IMR-90 (cell line): ENCODE measurements around the gene SLC27A6. TPM values are rescaled to one million over a fixed set of nuclear protein-coding genes. Genes with fewer than 3 reads are reported as not detected.

Experiments used
- ATAC-seq: fragments of 200-7000 bp; cut with Tn5 transposase; 2 replicates; pipeline ENCODE4 v1.9.1; 2020; ENCODE audit warnings: low read depth, mild to moderate bottlenecking, moderate library complexity
- BruUV-seq: library from RNA; stranded (reverse); fragments of 400-500 nt; replicated peaks from 2 replicates; lab custom pipeline; 2021; lab: Mats Ljungman, UMichigan
- CTCF ChIA-PET: fragments of 300-600 bp; formaldehyde crosslinking; extraction: SDS; loops from one replicate; lab custom pipeline; 2021; ENCODE audit warnings: antibody characterized with exemption; lab: Yijun Ruan, JAX
- POLR2A ChIA-PET: fragments of 300-600 bp; sonication (Branson Sonifier 250); formaldehyde crosslinking; loops from one replicate; lab custom pipeline; 2022; ENCODE audit warnings: antibody characterized with exemption; ENCODE audit not compliant: unreplicated experiment; lab: Charles Lee
- DNase-seq: peaks from one replicate; pipeline ENCODE4 v3.0.0; 2013
- H2AFZ ChIP-seq: replicated peaks from 2 replicates; pipeline ENCODE3; 2013; ENCODE audit warnings: low read length, mild to moderate bottlenecking; ENCODE audit not compliant: poor library complexity
- H2AK5ac ChIP-seq: 2 replicates; pipeline ENCODE4 v1.6.1; 2013; ENCODE audit warnings: low read depth, low read length, inconsistent platforms
- H2AK9ac ChIP-seq: replicated peaks from 2 replicates; pipeline ENCODE3; 2013; ENCODE audit warnings: mild to moderate bottlenecking, low read depth, low read length, moderate library complexity; ENCODE audit not compliant: poor library complexity
- H2BK120ac ChIP-seq: 2 replicates; pipeline ENCODE4 v1.6.1; 2013; ENCODE audit warnings: low read depth, low read length, inconsistent platforms
- H2BK15ac ChIP-seq: 3 replicates; pipeline ENCODE4 v1.6.1; 2013; ENCODE audit warnings: low read depth, low read length, inconsistent platforms
- H2BK20ac ChIP-seq: 2 replicates; pipeline ENCODE4 v1.6.1; 2013; ENCODE audit warnings: low read depth, mild to moderate bottlenecking, inconsistent platforms, low read length, moderate library complexity
- H2BK5ac ChIP-seq: 2 replicates; pipeline ENCODE4 v1.6.1; 2013; ENCODE audit warnings: mild to moderate bottlenecking, low read depth, low read length, inconsistent platforms; ENCODE audit not compliant: poor library complexity, severe bottlenecking
- H3K14ac ChIP-seq: replicated peaks from 2 replicates; pipeline ENCODE4 v1.6.1; 2013; ENCODE audit warnings: low read depth, low read length, inconsistent platforms
- H3K18ac ChIP-seq: 2 replicates; pipeline ENCODE4 v1.6.1; 2013; ENCODE audit warnings: low read depth, low read length, control low read depth
- H3K23ac ChIP-seq: 2 replicates; pipeline ENCODE4 v1.6.1; 2013; ENCODE audit warnings: low read depth, low read length, inconsistent platforms
- H3K27ac ChIP-seq: 2 replicates; pipeline ENCODE4 v1.5.1; 2013; ENCODE audit warnings: mild to moderate bottlenecking, control low read depth, low read length; ENCODE audit not compliant: insufficient read depth
- H3K27me3 ChIP-seq: 2 replicates; pipeline ENCODE4 v1.6.1; 2013; ENCODE audit warnings: low read length; ENCODE audit not compliant: control insufficient read depth, insufficient read depth
- H3K36me3 ChIP-seq: 2 replicates; pipeline ENCODE4 v1.6.1; 2013; ENCODE audit warnings: low read length, mixed read lengths; ENCODE audit not compliant: control insufficient read depth, insufficient read depth
- H3K4ac ChIP-seq: 2 replicates; pipeline ENCODE4 v1.6.1; 2013; ENCODE audit warnings: low read depth, low read length, inconsistent platforms
- H3K4me1 ChIP-seq: 2 replicates; pipeline ENCODE4 v1.6.1; 2013; ENCODE audit warnings: low read length, mixed read lengths; ENCODE audit not compliant: control insufficient read depth, insufficient read depth
- H3K4me2 ChIP-seq: 2 replicates; pipeline ENCODE4 v1.6.1; 2013; ENCODE audit warnings: low read depth, mild to moderate bottlenecking, control low read depth, low read length, moderate library complexity
- H3K4me3 ChIP-seq: 2 replicates; pipeline ENCODE4 v1.5.1; 2013; ENCODE audit warnings: low read depth, mild to moderate bottlenecking, control low read depth, low read length, moderate library complexity; ENCODE audit not compliant: insufficient read depth
- H3K56ac ChIP-seq: 2 replicates; pipeline ENCODE4 v1.6.1; 2013; ENCODE audit warnings: low read length, inconsistent platforms; ENCODE audit not compliant: insufficient read depth; ENCODE audit errors: extremely low read depth
- H3K79me1 ChIP-seq, 2 experiments: 2 replicates each; pipeline ENCODE4 v1.6.1; 2013; ENCODE audit warnings: low read length in 2 of 2, inconsistent platforms in 1 of 2, low read depth in 1 of 2
- H3K9ac ChIP-seq: 2 replicates; pipeline ENCODE4 v1.6.1; 2013; ENCODE audit warnings: low read depth, low read length, control low read depth
- H3K9me1 ChIP-seq: 2 replicates; pipeline ENCODE4 v1.6.1; 2013; ENCODE audit warnings: low read length, inconsistent platforms; ENCODE audit not compliant: insufficient read depth
- H3K9me3 ChIP-seq: 2 replicates; pipeline ENCODE4 v1.6.1; 2013; ENCODE audit warnings: low read length; ENCODE audit not compliant: control insufficient read depth, insufficient read depth
- H4K20me1 ChIP-seq: 2 replicates; pipeline ENCODE4 v1.6.1; 2013; ENCODE audit warnings: low read length, inconsistent platforms; ENCODE audit not compliant: insufficient read depth
- H4K5ac ChIP-seq: 2 replicates; pipeline ENCODE4 v1.6.1; 2013; ENCODE audit warnings: mild to moderate bottlenecking, low read depth, low read length, control low read depth
- H4K8ac ChIP-seq, 2 experiments: 2 replicates each; pipeline ENCODE4 v1.6.1; 2013; ENCODE audit warnings: low read depth in 2 of 2, low read length in 2 of 2, control low read depth in 1 of 2, inconsistent platforms in 1 of 2
- H4K91ac ChIP-seq: 2 replicates; pipeline ENCODE4 v1.6.1; 2013; ENCODE audit warnings: low read depth, low read length, inconsistent platforms; ENCODE audit not compliant: insufficient read depth
- BHLHE40 ChIP-seq: fragments of 150-350 bp; IDR thresholded peaks from 2 replicates; pipeline ENCODE4 v1.6.1; 2016; ENCODE audit warnings: mild to moderate bottlenecking, low read depth, low read length
- ELK1 ChIP-seq: fragments of 150-350 bp; IDR thresholded peaks from 2 replicates; pipeline ENCODE4 v1.6.1; 2016; ENCODE audit warnings: low read depth, mild to moderate bottlenecking, low read length, moderate library complexity, borderline replicate concordance
- MAZ ChIP-seq: IDR thresholded peaks from 2 replicates; pipeline ENCODE4 v1.6.1; 2012; ENCODE audit warnings: low read depth, mild to moderate bottlenecking, low read length, improper control_type of control experiment, moderate library complexity, borderline replicate concordance
- MXI1 ChIP-seq: IDR thresholded peaks from 2 replicates; pipeline ENCODE4 v1.6.1; 2012; ENCODE audit warnings: low read depth, mild to moderate bottlenecking, low read length, moderate library complexity, borderline replicate concordance
- POLR2A ChIP-seq: IDR thresholded peaks from 2 replicates; pipeline ENCODE4 v1.6.1; 2012; ENCODE audit warnings: mild to moderate bottlenecking, low read depth, low read length
- RAD21 ChIP-seq: IDR thresholded peaks from 2 replicates; pipeline ENCODE4 v1.6.1; 2012; ENCODE audit warnings: low read length, improper control_type of control experiment
- SMC3 ChIP-seq: fragments of 150-350 bp; IDR thresholded peaks from 2 replicates; pipeline ENCODE4 v1.6.1; 2016; ENCODE audit warnings: low read depth, mild to moderate bottlenecking, antibody characterized with exemption, low read length, moderate library complexity
- WGBS, 2 experiments: methylation state at CpG; one replicate each; pipeline versions ENCODE4 v1.1.5 to v1.1.7; 2013; ENCODE audit warnings: missing lambda C conversion rate in 2 of 2; ENCODE audit not compliant: insufficient read length in 1 of 2; ENCODE audit errors: extremely low coverage in 2 of 2; 5-methylcytosine and 5-hydroxymethylcytosine counted together
- dilution Hi-C: fragments of 300-500 bp; cut with HindIII; formaldehyde crosslinking; loops from one replicate; pipeline ENCODE4 v1.14.3; 2018; ENCODE audit warnings: low sequenced_read_pairs; ENCODE audit not compliant: unreplicated experiment
- in situ Hi-C: fragments of 300-500 bp; cut with MboI; formaldehyde crosslinking; loops from 3 replicates; pipeline ENCODE4 v1.14.3; 2019; ENCODE audit warnings: low sequenced_read_pairs, inconsistent platforms, mixed read lengths
- intact Hi-C: fragments of 100-400 bp; cut with micrococcal nuclease; formaldehyde crosslinking; loops from 2 replicates; pipeline ENCODE4 v1.10.0; 2022
- polyA plus RNA-seq, 3 experiments: library from polyadenylated mRNA; depleted of rRNA; stranded (reverse); fragments of >200 nt; gene quantifications; 2 replicates each; pipeline ENCODE4 v1.2.3, GENCODE V29; 2012; ENCODE audit warnings: low replicate concordance in 1 of 3
- total RNA-seq: library from RNA; depleted of rRNA; stranded (reverse); fragments of >200 nt; gene quantifications from 2 replicates; pipeline ENCODE4 v1.2.3, GENCODE V29; 2012

Gene SLC27A6
- total and polyA plus RNA-seq, 2 of the 4 experiments (the other 2 are of a cell fraction): under 0.01 to 0.02 TPM

GRCh38 chr5:129063483-129064113, 98.3 kb downstream of the SLC27A6 start:
- Histone ChIP-seq H4K91ac (no peak overlapping the region), H4K8ac (no peak overlapping the region), H3K9me3 (no peaks in the 10 kb centered on the region), H3K9me1 (no peaks in the 10 kb centered on the region), H3K79me1 (no peaks in the 10 kb centered on the region), H2AFZ (no peak overlapping the region), H3K27ac (no peak overlapping the region), H4K5ac (no peak overlapping the region), H3K9ac (no peak overlapping the region), H3K18ac (no peak overlapping the region), H3K56ac (no peak overlapping the region), H2AK9ac (no peak overlapping the region), H3K4ac (no peak overlapping the region), H3K36me3 (no peaks in the 10 kb centered on the region), H4K20me1 (no peaks in the 10 kb centered on the region), H3K4me2 (no peak overlapping the region), H2BK5ac (no peak overlapping the region), H3K14ac (no peak overlapping the region), H3K4me1 (no peaks in the 10 kb centered on the region), H3K23ac (no peak overlapping the region), H3K4me3 (no peak overlapping the region), H2BK15ac (no peak overlapping the region), H3K27me3 (no peaks in the 10 kb centered on the region), H2BK120ac (no peak overlapping the region), H2BK20ac (no peak overlapping the region), H2AK5ac (no peak overlapping the region)
- ChIA-PET CTCF (no interaction called here), POLR2A (no interaction called here)
- in situ Hi-C loops (no loop called here), dilution Hi-C loops (no loop called here), intact Hi-C loops (no loop called here)
- TF ChIP-seq ELK1 (no peak), RAD21 (no peak), POLR2A (no peak), BHLHE40 (no peak), SMC3 (no peak), MAZ (no peak), MXI1 (no peak)
- ATAC-seq (no peak), DNase-seq (no peak)
- no TSS peak for BruUV-seq
- no CpG with 5 or more reads among the region's 1 CpG for WGBS, 2 experiments
